A673 (cell line): ENCODE measurements around the gene ANP32B.

Experiments used
- EZH2 ChIP-seq: fragments of 200-600 bp; sonication (generic); IDR thresholded peaks from 2 replicates; pipeline ENCODE4 v1.6.1; 2017; ENCODE audit warnings: borderline replicate concordance, low read depth, mild to moderate bottlenecking, mixed read lengths, antibody characterized with exemption, low read length; ENCODE audit not compliant: poor library complexity, severe bottlenecking
- TF ChIP-seq, protein P1 (sequence below): fragments of 300-800, 200-600 bp; sonication (generic); conservative IDR thresholded peaks from 2 replicates; pipeline ENCODE4 v1.5.1; 2017; ENCODE audit warnings: low read depth, mild to moderate bottlenecking, antibody characterized with exemption, low read length, moderate library complexity, mixed read lengths

DNA sequence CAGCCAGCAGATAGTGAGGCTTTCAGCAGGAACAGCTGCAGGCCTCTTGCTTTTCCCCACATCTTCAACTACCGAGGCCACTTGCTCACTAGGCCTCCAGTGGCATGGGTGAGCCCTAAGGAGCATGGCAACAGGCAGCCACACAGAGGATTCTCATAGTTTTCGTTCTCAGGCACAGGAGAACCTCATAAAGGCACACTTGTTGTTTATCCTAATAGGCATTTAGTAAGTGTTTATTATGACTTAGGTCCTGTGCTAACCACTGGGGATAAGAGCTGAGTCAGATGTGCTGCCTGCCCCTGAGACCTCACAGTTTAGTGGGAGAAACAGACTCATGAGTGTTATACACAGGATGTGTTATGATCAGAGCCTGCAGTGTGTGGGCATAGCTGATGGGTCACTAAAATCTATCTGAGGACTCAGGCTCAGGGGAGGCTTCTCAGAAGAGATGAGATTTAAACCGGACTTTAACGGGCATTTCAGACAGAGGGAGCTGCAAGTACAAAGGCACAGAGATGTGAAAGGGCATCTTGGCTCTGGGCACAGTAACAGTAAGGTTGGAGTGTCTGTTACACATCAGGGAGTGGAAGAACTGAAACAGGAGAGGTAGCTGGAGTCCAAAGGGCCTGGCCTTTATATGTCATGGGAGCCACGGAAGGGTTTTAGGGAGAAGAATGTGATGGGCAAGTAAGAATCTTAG lies 24.2 kb upstream of the ANP32B start:
- TF ChIP-seq, protein P1, sequence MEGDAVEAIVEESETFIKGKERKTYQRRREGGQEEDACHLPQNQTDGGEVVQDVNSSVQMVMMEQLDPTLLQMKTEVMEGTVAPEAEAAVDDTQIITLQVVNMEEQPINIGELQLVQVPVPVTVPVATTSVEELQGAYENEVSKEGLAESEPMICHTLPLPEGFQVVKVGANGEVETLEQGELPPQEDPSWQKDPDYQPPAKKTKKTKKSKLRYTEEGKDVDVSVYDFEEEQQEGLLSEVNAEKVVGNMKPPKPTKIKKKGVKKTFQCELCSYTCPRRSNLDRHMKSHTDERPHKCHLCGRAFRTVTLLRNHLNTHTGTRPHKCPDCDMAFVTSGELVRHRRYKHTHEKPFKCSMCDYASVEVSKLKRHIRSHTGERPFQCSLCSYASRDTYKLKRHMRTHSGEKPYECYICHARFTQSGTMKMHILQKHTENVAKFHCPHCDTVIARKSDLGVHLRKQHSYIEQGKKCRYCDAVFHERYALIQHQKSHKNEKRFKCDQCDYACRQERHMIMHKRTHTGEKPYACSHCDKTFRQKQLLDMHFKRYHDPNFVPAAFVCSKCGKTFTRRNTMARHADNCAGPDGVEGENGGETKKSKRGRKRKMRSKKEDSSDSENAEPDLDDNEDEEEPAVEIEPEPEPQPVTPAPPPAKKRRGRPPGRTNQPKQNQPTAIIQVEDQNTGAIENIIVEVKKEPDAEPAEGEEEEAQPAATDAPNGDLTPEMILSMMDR: no peak
- TF ChIP-seq EZH2: no peak
